H9 (cell line): ENCODE measurements around the gene INTS1. TPM values are rescaled to one million over a fixed set of nuclear protein-coding genes. Genes with fewer than 3 reads are reported as not detected.
A peak's percentile ranks its signal among the peaks of the same experiment; 100 is the strongest.

ENCODE experiments used
- DNase-seq: peaks from one replicate; pipeline ENCODE4 v3.0.0-alpha.2; 2017
- H2AFZ ChIP-seq: one replicate; pipeline ENCODE4 v1.6.1; 2013; ENCODE audit warnings: mild to moderate bottlenecking, low read length, control low read depth, moderate library complexity
- H2AK5ac ChIP-seq: 2 replicates; pipeline ENCODE4 v1.6.1; 2013; ENCODE audit warnings: low read length, control low read depth, mixed read lengths; ENCODE audit not compliant: insufficient read length
- H2BK120ac ChIP-seq: one replicate; pipeline ENCODE4 v1.6.1; 2013; ENCODE audit warnings: low read depth, mild to moderate bottlenecking, low read length, control low read depth, inconsistent platforms; ENCODE audit not compliant: poor library complexity, severe bottlenecking
- H2BK12ac ChIP-seq: 2 replicates; pipeline ENCODE4 v1.6.1; 2013; ENCODE audit warnings: low read length, control low read depth, mixed read lengths, low read depth; ENCODE audit not compliant: insufficient read length
- H2BK15ac ChIP-seq: 2 replicates; pipeline ENCODE4 v1.6.1; 2013; ENCODE audit warnings: low read depth, low read length, control low read depth
- H2BK20ac ChIP-seq: one replicate; pipeline ENCODE4 v1.6.1; 2013; ENCODE audit warnings: low read depth, mild to moderate bottlenecking, low read length, control low read depth, inconsistent platforms; ENCODE audit not compliant: poor library complexity, severe bottlenecking
- H2BK5ac ChIP-seq: 2 replicates; pipeline ENCODE4 v1.6.1; 2013; ENCODE audit warnings: low read length, control low read depth, mixed read lengths; ENCODE audit not compliant: insufficient read length
- H3K14ac ChIP-seq: 2 replicates; pipeline ENCODE4 v1.6.1; 2013; ENCODE audit warnings: low read length, control low read depth; ENCODE audit not compliant: insufficient read depth
- H3K18ac ChIP-seq: 2 replicates; pipeline ENCODE4 v1.6.1; 2013; ENCODE audit warnings: low read depth, mild to moderate bottlenecking, mixed read lengths, low read length, control low read depth; ENCODE audit not compliant: insufficient read length
- H3K23ac ChIP-seq: 2 replicates; pipeline ENCODE4 v1.6.1; 2013; ENCODE audit warnings: low read length, control low read depth, mixed read lengths, low read depth; ENCODE audit not compliant: insufficient read length
- H3K23me2 ChIP-seq: 2 replicates; pipeline ENCODE4 v1.6.1; 2013; ENCODE audit warnings: low read depth, mild to moderate bottlenecking, mixed read lengths, low read length, control low read depth; ENCODE audit not compliant: insufficient read length, poor library complexity, severe bottlenecking
- H3K27ac ChIP-seq: 2 replicates; pipeline ENCODE4 v1.5.1; 2013; ENCODE audit warnings: low read length, control low read depth, mixed read lengths, low read depth; ENCODE audit not compliant: insufficient read length
- H3K27me3 ChIP-seq: 2 replicates; pipeline ENCODE4 v1.6.1; 2013; ENCODE audit warnings: low read length, control low read depth, inconsistent platforms; ENCODE audit not compliant: insufficient read depth
- H3K4ac ChIP-seq: 2 replicates; pipeline ENCODE4 v1.6.1; 2013; ENCODE audit warnings: low read depth, mild to moderate bottlenecking, control low read depth, inconsistent platforms, low read length, moderate library complexity
- H3K4me1 ChIP-seq: 2 replicates; pipeline ENCODE4 v1.6.1; 2013; ENCODE audit warnings: low read length, control low read depth, inconsistent platforms; ENCODE audit not compliant: insufficient read depth
- H3K4me2 ChIP-seq: 2 replicates; pipeline ENCODE4 v1.6.1; 2013; ENCODE audit warnings: low read length, control low read depth, mixed read lengths; ENCODE audit not compliant: insufficient read length, insufficient read depth
- H3K56ac ChIP-seq: 2 replicates; pipeline ENCODE4 v1.6.1; 2013; ENCODE audit warnings: low read depth, mild to moderate bottlenecking, mixed read lengths, low read length, control low read depth; ENCODE audit not compliant: insufficient read length
- H3K79me1 ChIP-seq: 2 replicates; pipeline ENCODE4 v1.6.1; 2013; ENCODE audit warnings: low read depth, mild to moderate bottlenecking, moderate library complexity, low read length, control low read depth, inconsistent platforms; ENCODE audit not compliant: insufficient read depth, poor library complexity, severe bottlenecking
- H3K79me2 ChIP-seq: 2 replicates; pipeline ENCODE4 v1.6.1; 2013; ENCODE audit warnings: low read length, control low read depth, inconsistent platforms; ENCODE audit not compliant: insufficient read depth
- H3K9ac ChIP-seq: 2 replicates; pipeline ENCODE4 v1.6.1; 2013; ENCODE audit warnings: low read length, control low read depth, mixed read lengths; ENCODE audit not compliant: insufficient read length; ENCODE audit errors: extremely low read depth
- H3K9me3 ChIP-seq: one replicate; pipeline ENCODE4 v1.6.1; 2013; ENCODE audit warnings: low read depth, low read length, inconsistent platforms; ENCODE audit not compliant: control insufficient read depth
- H3T11ph ChIP-seq: one replicate; pipeline ENCODE4 v1.6.1; 2013; ENCODE audit warnings: mild to moderate bottlenecking, low read length, control low read depth, inconsistent platforms
- H4K20me1 ChIP-seq: one replicate; pipeline ENCODE4 v1.6.1; 2013; ENCODE audit not compliant: control insufficient read depth, insufficient read length, insufficient read depth
- H4K5ac ChIP-seq: 2 replicates; pipeline ENCODE4 v1.6.1; 2013; ENCODE audit warnings: low read depth, mild to moderate bottlenecking, mixed read lengths, low read length, control low read depth; ENCODE audit not compliant: insufficient read length
- H4K8ac ChIP-seq: replicated peaks from 2 replicates; pipeline ENCODE4 v1.6.1; 2013; ENCODE audit warnings: low read length, control low read depth, mixed read lengths, low read depth; ENCODE audit not compliant: insufficient read length
- H4K91ac ChIP-seq: 2 replicates; pipeline ENCODE4 v1.6.1; 2013; ENCODE audit warnings: low read depth, mild to moderate bottlenecking, moderate library complexity, mixed read lengths, low read length, control low read depth; ENCODE audit not compliant: insufficient read length
- H3K27ac Mint-ChIP-seq, 3 experiments: 2 replicates in 2 of 3; 3 replicates in 1 of 3; pipeline ENCODE4 v1.8.0; 2020 to 2021; ENCODE audit warnings: mixed read lengths in 3 of 3, mild to moderate bottlenecking in 1 of 3, moderate library complexity in 1 of 3
- H3K27me3 Mint-ChIP-seq: 2 replicates; pipeline ENCODE4 v1.8.0; 2021; ENCODE audit warnings: low read depth, mild to moderate bottlenecking, moderate library complexity, mixed read lengths
- H3K36me3 Mint-ChIP-seq, 3 experiments: 2 replicates in 2 of 3; 3 replicates in 1 of 3; pipeline ENCODE4 v1.8.0; 2020 to 2021; ENCODE audit warnings: low read depth in 3 of 3, mixed read lengths in 3 of 3; ENCODE audit not compliant: insufficient read depth in 1 of 3
- H3K4me1 Mint-ChIP-seq, 2 experiments: 2 replicates each; pipeline ENCODE4 v1.8.0; 2020; ENCODE audit warnings: mixed read lengths in 2 of 2
- H3K4me3 Mint-ChIP-seq, 2 experiments: 2 replicates in 1 of 2; 3 replicates in 1 of 2; pipeline ENCODE4 v1.8.0; 2020 to 2021; ENCODE audit warnings: mild to moderate bottlenecking in 2 of 2, mixed read lengths in 2 of 2, moderate library complexity in 1 of 2
- H3K9me3 Mint-ChIP-seq, 2 experiments: 2 replicates in 1 of 2; 3 replicates in 1 of 2; pipeline ENCODE4 v1.8.0; 2020; ENCODE audit warnings: mild to moderate bottlenecking in 2 of 2, mixed read lengths in 2 of 2, moderate library complexity in 1 of 2
- WGBS: extraction: QIAGEN DNeasy Blood & Tissue Kit; methylation state at CpG from one replicate; pipeline ENCODE4 v1.1.7; 2013; ENCODE audit warnings: missing lambda C conversion rate, low lambda C conversion rate, mixed read lengths; ENCODE audit not compliant: insufficient read length; ENCODE audit errors: extremely low coverage; 5-methylcytosine and 5-hydroxymethylcytosine counted together
- total RNA-seq: library from RNA; stranded (reverse); gene quantifications from 2 replicates; pipeline ENCODE4 v1.2.1, GENCODE V29; 2021
- TF ChIP-seq, protein P1 (sequence below): fragments of 200-600 bp; sonication (generic); conservative IDR thresholded peaks from 3 replicates; pipeline ENCODE4 v1.8.0; 2021; ENCODE audit warnings: antibody characterized with exemption, mild to moderate bottlenecking

The INTS1 gene
- total RNA-seq, 1 experiment from 2014 or later: 133 TPM

GRCh38 chr7:1511444-1512422 is 7.5 kb upstream of the INTS1 start:
- H3K36me3 Mint-ChIP-seq: no peaks in the 10 kb centered on the region
- Histone ChIP-seq H3K14ac (no peak overlapping the region), H4K8ac (no peak overlapping the region), H3K4me2 (no peak overlapping the region), H2AFZ (no peak overlapping the region), H3K18ac (no peak overlapping the region), H2BK15ac (no peak overlapping the region), H4K5ac (no peak overlapping the region), H2AK5ac (no peak overlapping the region), H4K91ac (no peak overlapping the region), H3K4me1 (no peaks in the 10 kb centered on the region), H2BK12ac (no peak overlapping the region), H3K9me3 (no peaks in the 10 kb centered on the region), H4K20me1 (no peaks in the 10 kb centered on the region), H3K79me1 (no peaks in the 10 kb centered on the region), H2BK5ac (no peak overlapping the region), H3K56ac (no peak overlapping the region), H2BK120ac (no peak overlapping the region), H3T11ph (no peak overlapping the region), H2BK20ac (no peak overlapping the region), H3K27ac (no peak overlapping the region), H3K23me2 (no peaks in the 10 kb centered on the region), H3K4ac (no peak overlapping the region), H3K23ac (no peak overlapping the region), H3K79me2 (no peaks in the 10 kb centered on the region), H3K27me3 (no peaks in the 10 kb centered on the region), H3K9ac (no peak overlapping the region)
- no peaks in the 10 kb centered on the region for H3K9me3 Mint-ChIP-seq
- no peak overlapping the region; a peak in 1 of 5 replicates for H3K4me3 Mint-ChIP-seq
- peaks cover 3 to 10% of the 10 kb centered on the region in 2 experiments for H3K4me1 Mint-ChIP-seq
- peaks cover 2% of the 10 kb centered on the region; the same call in 1 of the 2 replicates for H3K27me3 Mint-ChIP-seq
- no peak for DNase-seq
- no CpG with 5 or more reads among the region's 30 CpGs for WGBS
- peak overlapping the region in 1 of 3 experiments; percentile 31; a peak in 4 of 7 replicates for H3K27ac Mint-ChIP-seq
- TF ChIP-seq, protein P1, sequence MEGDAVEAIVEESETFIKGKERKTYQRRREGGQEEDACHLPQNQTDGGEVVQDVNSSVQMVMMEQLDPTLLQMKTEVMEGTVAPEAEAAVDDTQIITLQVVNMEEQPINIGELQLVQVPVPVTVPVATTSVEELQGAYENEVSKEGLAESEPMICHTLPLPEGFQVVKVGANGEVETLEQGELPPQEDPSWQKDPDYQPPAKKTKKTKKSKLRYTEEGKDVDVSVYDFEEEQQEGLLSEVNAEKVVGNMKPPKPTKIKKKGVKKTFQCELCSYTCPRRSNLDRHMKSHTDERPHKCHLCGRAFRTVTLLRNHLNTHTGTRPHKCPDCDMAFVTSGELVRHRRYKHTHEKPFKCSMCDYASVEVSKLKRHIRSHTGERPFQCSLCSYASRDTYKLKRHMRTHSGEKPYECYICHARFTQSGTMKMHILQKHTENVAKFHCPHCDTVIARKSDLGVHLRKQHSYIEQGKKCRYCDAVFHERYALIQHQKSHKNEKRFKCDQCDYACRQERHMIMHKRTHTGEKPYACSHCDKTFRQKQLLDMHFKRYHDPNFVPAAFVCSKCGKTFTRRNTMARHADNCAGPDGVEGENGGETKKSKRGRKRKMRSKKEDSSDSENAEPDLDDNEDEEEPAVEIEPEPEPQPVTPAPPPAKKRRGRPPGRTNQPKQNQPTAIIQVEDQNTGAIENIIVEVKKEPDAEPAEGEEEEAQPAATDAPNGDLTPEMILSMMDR: no peak
